Activated CD4-positive, alpha-beta T cell treated with anti-CD3 and anti-CD28 coated beads, Interleukin-2, amount 10 ng/mL, durations not matched to agents 24 days and 14 days (primary cell): Measurements from ENCODE around the gene SIK2. TPM values are rescaled to one million over a fixed set of nuclear protein-coding genes. Genes with fewer than 3 reads are reported as not detected.

Source experiments
- DNase-seq: peaks from one replicate; pipeline ENCODE4 v3.0.0; 2022
- H3K27ac Mint-ChIP-seq: one replicate; pipeline ENCODE4 v1.8.0; 2022; ENCODE audit warnings: mild to moderate bottlenecking, mixed read lengths
- H3K27me3 Mint-ChIP-seq: one replicate; pipeline ENCODE4 v1.8.0; 2022; ENCODE audit warnings: mixed read lengths
- H3K36me3 Mint-ChIP-seq: one replicate; pipeline ENCODE4 v1.8.0; 2022; ENCODE audit warnings: low read depth, mild to moderate bottlenecking, mixed read lengths
- H3K4me1 Mint-ChIP-seq: one replicate; pipeline ENCODE4 v1.8.0; 2021; ENCODE audit warnings: mixed read lengths
- H3K4me3 Mint-ChIP-seq: one replicate; pipeline ENCODE4 v1.8.0; 2022; ENCODE audit warnings: mild to moderate bottlenecking, moderate library complexity, mixed read lengths
- H3K9me3 Mint-ChIP-seq: one replicate; pipeline ENCODE4 v1.8.0; 2021; ENCODE audit warnings: mixed read lengths
- intact Hi-C: fragments of 100-400 bp; cut with micrococcal nuclease; formaldehyde crosslinking; loops from one replicate; pipeline ENCODE4 v1.15.1; 2023
- total RNA-seq: library from RNA; stranded (reverse); gene quantifications from 2 replicates; pipeline ENCODE4 v1.2.3, GENCODE V29; 2022

The SIK2 gene
- total RNA-seq, 1 donor from 2014 or later, result 8.2 TPM

- no peak for DNase-seq
- H3K4me3 Mint-ChIP-seq, result no peak overlapping the region
- no peaks in the 10 kb centered on the region for H3K36me3 Mint-ChIP-seq
- intact Hi-C loops, result no loop called here
- peaks cover 14% of the 10 kb centered on the region for H3K27me3 Mint-ChIP-seq
- no peaks in the 10 kb centered on the region for H3K9me3 Mint-ChIP-seq
- H3K4me1 Mint-ChIP-seq, result peaks cover 3% of the 10 kb centered on the region
- H3K27ac Mint-ChIP-seq, result no peak overlapping the region
Measured at GRCh38 chr11:111570796-111571195, 31.5 kb upstream of the SIK2 start.

DNA sequence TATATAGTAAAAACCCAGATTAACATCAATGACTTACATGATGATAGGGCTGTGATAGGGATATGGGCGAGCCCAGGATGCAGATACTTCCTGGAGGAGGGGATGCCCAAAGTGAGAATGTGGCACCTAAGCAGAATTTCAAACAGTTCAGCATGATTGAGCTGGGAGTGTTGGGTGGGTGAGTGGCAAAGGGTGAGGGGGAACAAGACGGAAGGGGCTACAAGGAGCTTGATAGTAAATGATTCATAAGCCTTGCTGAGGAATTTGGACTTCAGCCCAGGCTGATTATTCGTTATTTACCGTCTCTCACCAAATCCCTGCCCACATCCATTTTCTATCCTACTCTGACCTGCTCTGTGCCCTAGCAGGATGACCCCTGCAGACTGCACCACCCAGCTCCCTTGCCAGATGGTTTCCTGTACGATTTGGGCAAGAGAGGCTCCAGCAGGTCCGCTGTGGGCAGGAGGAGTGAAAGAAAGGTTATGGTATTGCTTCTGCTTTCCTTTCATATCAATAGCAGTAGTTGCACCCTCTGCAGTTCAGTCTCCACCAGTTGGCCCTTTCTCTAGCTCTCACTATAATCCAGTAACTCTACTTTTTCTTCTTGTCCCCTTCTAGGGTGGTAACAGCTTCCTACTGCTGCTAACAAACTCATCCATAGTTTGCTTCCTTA, 30.3 kb upstream of the SIK2 start:
- intact Hi-C loops, result no loop called here
- Mint-ChIP-seq H3K27me3 (peaks cover 14% of the 10 kb centered on the region), H3K4me1 (peaks cover 3% of the 10 kb centered on the region), H3K4me3 (no peak overlapping the region), H3K9me3 (no peaks in the 10 kb centered on the region), H3K27ac (no peak overlapping the region), H3K36me3 (no peaks in the 10 kb centered on the region)
- DNase-seq, result no peak

- Mint-ChIP-seq H3K9me3 (no peaks in the 10 kb centered on the region), H3K27me3 (peaks cover 14% of the 10 kb centered on the region), H3K36me3 (no peaks in the 10 kb centered on the region), H3K4me3 (no peak overlapping the region), H3K27ac (no peak overlapping the region), H3K4me1 (peaks cover 3% of the 10 kb centered on the region)
- no peak for DNase-seq
- intact Hi-C loops, result no loop called here
Measured at GRCh38 chr11:111572581-111572980, 29.7 kb upstream of the SIK2 start.

GRCh38 chr11:111573821-111574249, 28.4 kb upstream of the SIK2 start:
- no peak for DNase-seq
- peaks cover 14% of the 10 kb centered on the region for H3K27me3 Mint-ChIP-seq
- no peak overlapping the region for H3K27ac Mint-ChIP-seq
- peaks cover 3% of the 10 kb centered on the region for H3K4me1 Mint-ChIP-seq
- intact Hi-C loops, result no loop called here
- no peak overlapping the region for H3K4me3 Mint-ChIP-seq
- H3K9me3 Mint-ChIP-seq, result no peaks in the 10 kb centered on the region
- no peaks in the 10 kb centered on the region for H3K36me3 Mint-ChIP-seq

- H3K27me3 Mint-ChIP-seq, result peaks cover 14% of the 10 kb centered on the region
- H3K27ac Mint-ChIP-seq, result no peak overlapping the region
- intact Hi-C loops, result no loop called here
- H3K9me3 Mint-ChIP-seq, result no peaks in the 10 kb centered on the region
- no peaks in the 10 kb centered on the region for H3K36me3 Mint-ChIP-seq
- peak overlapping the region; percentile 14 for H3K4me3 Mint-ChIP-seq
- H3K4me1 Mint-ChIP-seq, result peaks cover 3% of the 10 kb centered on the region
- DNase-seq, result no peak
Measured at GRCh38 chr11:111574373-111575225, 27.6 kb upstream of the SIK2 start.

DNA sequence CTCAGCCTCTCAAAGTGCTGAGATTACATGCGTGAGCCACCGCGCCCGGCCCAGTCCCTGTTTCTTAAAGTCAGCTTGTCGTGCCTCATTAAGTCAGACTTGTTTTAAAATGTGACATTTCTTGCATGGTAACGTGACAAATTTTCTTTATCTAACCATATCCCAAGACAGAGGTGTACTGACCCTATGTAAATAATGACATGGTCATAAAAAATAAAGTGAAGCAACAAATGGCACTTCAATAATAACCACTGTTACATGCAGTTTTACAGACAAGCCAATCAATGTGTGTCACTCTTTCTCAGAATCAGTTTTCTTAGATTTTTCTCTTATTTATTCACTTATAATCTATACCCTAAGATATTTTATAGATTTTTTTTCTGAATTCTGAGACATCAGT, 26.5 kb upstream of the SIK2 start:
- Mint-ChIP-seq H3K4me1 (peaks cover 4% of the 10 kb centered on the region), H3K9me3 (no peaks in the 10 kb centered on the region), H3K4me3 (no peak overlapping the region), H3K27me3 (peaks cover 14% of the 10 kb centered on the region), H3K27ac (no peak overlapping the region), H3K36me3 (no peaks in the 10 kb centered on the region)
- intact Hi-C loops, result no loop called here
- no peak for DNase-seq

DNA sequence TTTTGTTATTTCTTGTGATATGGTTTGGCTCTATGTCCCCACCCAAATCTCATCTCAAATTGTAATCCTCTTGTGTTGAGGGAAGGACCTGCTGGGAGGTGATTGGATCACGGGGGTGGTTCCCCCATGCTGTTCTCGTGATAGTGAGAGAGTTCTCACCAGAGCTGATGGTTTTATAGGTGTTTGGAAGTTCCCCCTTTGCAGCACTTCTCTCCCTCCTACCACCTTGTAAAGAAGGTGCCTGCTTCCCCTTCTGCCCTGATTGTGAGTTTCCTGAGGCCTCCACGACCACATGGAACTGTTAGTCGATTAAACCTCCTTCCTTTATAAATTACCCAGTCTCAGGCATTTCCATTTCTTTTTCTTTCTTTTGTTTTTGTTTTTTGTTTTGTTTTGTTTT, 24.4 kb upstream of the SIK2 start:
- intact Hi-C loops, result no loop called here
- H3K36me3 Mint-ChIP-seq, result no peaks in the 10 kb centered on the region
- peaks cover 7% of the 10 kb centered on the region for H3K4me1 Mint-ChIP-seq
- DNase-seq, result no peak
- no peak overlapping the region for H3K27ac Mint-ChIP-seq
- H3K4me3 Mint-ChIP-seq, result no peak overlapping the region
- H3K27me3 Mint-ChIP-seq, result peaks cover 5% of the 10 kb centered on the region
- H3K9me3 Mint-ChIP-seq, result no peaks in the 10 kb centered on the region

DNA sequence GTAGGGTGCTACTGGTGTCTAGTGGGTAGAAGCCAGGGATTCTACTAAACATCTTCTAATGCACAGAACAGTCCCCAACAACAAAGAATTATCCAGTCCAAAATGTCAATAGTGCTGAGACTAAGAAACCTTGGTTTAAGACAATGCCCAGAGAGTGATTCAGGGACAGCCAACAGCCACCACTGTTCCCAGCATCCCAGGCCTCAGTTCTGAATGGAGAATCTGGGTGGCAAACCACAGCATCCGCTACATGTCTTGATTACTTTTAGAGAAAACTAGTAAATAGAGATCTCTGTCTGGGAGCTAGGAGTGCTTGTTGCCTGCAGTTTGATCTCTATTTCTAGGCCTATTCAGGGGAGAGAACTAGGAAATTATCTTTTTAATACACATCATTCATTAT, 20.9 kb upstream of the SIK2 start:
- peaks cover 6% of the 10 kb centered on the region for H3K4me1 Mint-ChIP-seq

GRCh38 chr11:111582163-111582562, 20.1 kb upstream of the SIK2 start:
- H3K4me3 Mint-ChIP-seq, result no peak overlapping the region
- H3K27me3 Mint-ChIP-seq, result peaks cover 2% of the 10 kb centered on the region
- peaks cover 6% of the 10 kb centered on the region for H3K4me1 Mint-ChIP-seq
- DNase-seq, result no peak
- no peak overlapping the region for H3K27ac Mint-ChIP-seq
- no peaks in the 10 kb centered on the region for H3K36me3 Mint-ChIP-seq
- intact Hi-C loops, result no loop called here
- no peaks in the 10 kb centered on the region for H3K9me3 Mint-ChIP-seq

More for the DNA sequence above, 20.9 kb upstream of the SIK2 start:
- H3K27me3 Mint-ChIP-seq, result peaks cover 2% of the 10 kb centered on the region
- H3K36me3 Mint-ChIP-seq, result no peaks in the 10 kb centered on the region
- H3K4me3 Mint-ChIP-seq, result no peak overlapping the region
- intact Hi-C loops, result no loop called here
- no peaks in the 10 kb centered on the region for H3K9me3 Mint-ChIP-seq
- H3K27ac Mint-ChIP-seq, result no peak overlapping the region
- no peak for DNase-seq

DNA sequence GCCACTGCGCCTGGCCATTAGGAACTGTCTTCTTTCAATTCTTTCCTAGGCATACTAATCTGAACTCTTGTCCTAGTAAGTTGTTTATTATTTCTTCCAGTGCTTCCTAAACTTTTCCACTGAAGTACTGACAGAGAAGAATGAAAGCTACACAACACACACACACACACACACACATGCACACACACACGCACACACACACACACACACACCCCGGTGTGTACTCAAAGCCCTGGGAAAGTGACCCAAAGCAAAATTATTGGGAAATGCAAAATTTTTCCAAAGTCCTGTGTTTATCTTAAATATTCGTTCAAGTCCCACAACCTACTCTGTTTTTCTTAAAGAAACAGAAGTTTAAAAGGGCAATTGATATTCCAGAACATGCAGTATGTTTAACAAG, 19.4 kb upstream of the SIK2 start:
- no peak overlapping the region for H3K4me3 Mint-ChIP-seq
- H3K9me3 Mint-ChIP-seq, result no peaks in the 10 kb centered on the region
- intact Hi-C loops, result no loop called here
- DNase-seq, result no peak
- H3K27ac Mint-ChIP-seq, result no peak overlapping the region
- no peaks in the 10 kb centered on the region for H3K36me3 Mint-ChIP-seq
- H3K27me3 Mint-ChIP-seq, result peaks cover 2% of the 10 kb centered on the region
- H3K4me1 Mint-ChIP-seq, result peaks cover 6% of the 10 kb centered on the region

- no peak for DNase-seq
- Mint-ChIP-seq H3K4me1 (peaks cover 6% of the 10 kb centered on the region), H3K9me3 (no peaks in the 10 kb centered on the region), H3K27me3 (peaks cover 4% of the 10 kb centered on the region), H3K36me3 (no peaks in the 10 kb centered on the region), H3K4me3 (no peak overlapping the region), H3K27ac (no peak overlapping the region)
- intact Hi-C loops, result no loop called here
Measured at GRCh38 chr11:111585371-111585770, 16.9 kb upstream of the SIK2 start.

GRCh38 chr11:111586388-111586831, 15.8 kb upstream of the SIK2 start:
- intact Hi-C loops, result loop anchor here (1.0 kb wide), 2 partner anchors 191 to 255 kb away; no protein-coding TSS in a partner anchor
- Mint-ChIP-seq H3K9me3 (no peaks in the 10 kb centered on the region), H3K4me1 (peaks cover 2% of the 10 kb centered on the region), H3K27ac (no peak overlapping the region), H3K36me3 (no peaks in the 10 kb centered on the region), H3K4me3 (no peak overlapping the region), H3K27me3 (peaks cover 4% of the 10 kb centered on the region)
- DNase-seq, result peak; percentile 84

DNA sequence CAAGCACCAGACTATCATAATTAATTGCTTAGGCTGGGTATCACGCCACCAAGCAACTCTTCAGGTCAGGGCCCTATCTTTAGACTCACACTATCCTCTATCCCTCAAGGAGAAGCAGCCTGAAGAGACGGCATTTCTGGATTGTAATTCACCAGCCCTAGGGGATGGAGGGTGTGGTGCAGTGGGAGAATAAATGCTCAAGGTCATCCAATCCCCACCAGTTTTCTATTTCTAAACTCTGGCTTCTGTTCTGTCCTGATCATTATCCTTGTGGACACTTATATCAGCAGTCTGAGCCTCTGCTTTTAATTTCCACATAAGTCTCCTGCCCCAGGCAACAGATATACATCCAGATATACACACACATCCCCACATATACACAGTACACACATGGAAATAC, 13.1 kb upstream of the SIK2 start:
- intact Hi-C loops, result no loop called here
- no peak for DNase-seq
- no peaks in the 10 kb centered on the region for H3K36me3 Mint-ChIP-seq

DNA sequence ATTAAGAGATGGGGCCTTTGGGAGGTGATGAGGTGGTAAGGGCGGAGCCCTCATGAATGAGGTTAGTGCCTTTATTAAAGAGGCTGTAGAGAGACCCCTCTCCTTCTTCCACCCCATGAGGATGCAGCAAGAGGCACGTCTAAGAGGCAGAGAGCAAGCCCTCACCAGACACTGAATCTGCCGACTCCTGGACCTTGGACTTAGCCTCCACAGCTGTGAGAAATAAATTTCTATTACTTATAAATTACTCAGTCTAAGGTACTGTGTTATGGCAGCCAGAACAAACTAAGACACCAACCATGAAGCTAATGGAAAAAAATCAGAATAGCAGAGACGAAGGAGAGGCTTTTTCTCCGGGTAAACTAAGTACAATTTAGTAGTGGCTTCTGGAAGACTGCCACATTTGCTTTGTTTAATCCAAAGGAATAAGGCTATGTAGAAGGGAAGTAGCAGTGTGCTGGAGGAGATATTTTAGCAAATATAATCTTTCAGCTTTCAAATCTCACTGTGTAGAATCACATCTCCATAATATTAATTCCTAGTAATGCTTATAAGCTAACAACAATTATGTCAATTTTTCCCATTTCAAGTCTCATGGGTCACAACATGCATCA, 12.3 kb upstream of the SIK2 start:
- H3K36me3 Mint-ChIP-seq, result no peaks in the 10 kb centered on the region
- H3K4me3 Mint-ChIP-seq, result no peak overlapping the region
- H3K27ac Mint-ChIP-seq, result no peak overlapping the region
- DNase-seq, result no peak
- intact Hi-C loops, result no loop called here
- H3K4me1 Mint-ChIP-seq, result peaks cover 2% of the 10 kb centered on the region
- H3K27me3 Mint-ChIP-seq, result peaks cover 10% of the 10 kb centered on the region
- H3K9me3 Mint-ChIP-seq, result no peaks in the 10 kb centered on the region

More for the DNA sequence above, 13.1 kb upstream of the SIK2 start:
- Mint-ChIP-seq H3K27me3 (peaks cover 6% of the 10 kb centered on the region), H3K27ac (no peak overlapping the region), H3K4me1 (peaks cover 2% of the 10 kb centered on the region), H3K9me3 (no peaks in the 10 kb centered on the region), H3K4me3 (no peak overlapping the region)
